ENCODE data around the gene EDN1.
"Not testable (repeated sequence)": the region's sequence is repeated elsewhere in the genome, so short reads cannot be mapped to it uniquely, and the experiment has no call there.

The EDN1 gene

GRCh38 chr6:12328701-12329100 is 38.5 kb downstream of the EDN1 start:
- DNase-seq = peak; percentile 52

- DNase-seq = no peak
Measured at GRCh38 chr6:12331474-12331873, 41.3 kb downstream of the EDN1 start.

GRCh38 chr6:12331951-12332749 is 42.0 kb downstream of the EDN1 start:
- no peak for DNase-seq

GRCh38 chr6:12332750-12333079 is 42.6 kb downstream of the EDN1 start:
- DNase-seq = not testable (repeated sequence)

GRCh38 chr6:12333128-12333527 is 43.0 kb downstream of the EDN1 start:
- no peak for DNase-seq

GRCh38 chr6:12334526-12335130 is 44.5 kb downstream of the EDN1 start:
- DNase-seq = no peak

GRCh38 chr6:12335131-12335527 is 45.0 kb downstream of the EDN1 start:
- DNase-seq = no peak

GRCh38 chr6:12335717-12336116 is 45.6 kb downstream of the EDN1 start:
- no peak for DNase-seq

- DNase-seq = no peak
Measured at GRCh38 chr6:12336121-12336971, 46.2 kb downstream of the EDN1 start.

GRCh38 chr6:12339022-12339421 is 48.9 kb downstream of the EDN1 start:
- DNase-seq = no peak

GRCh38 chr6:12339808-12340487 is 49.8 kb downstream of the EDN1 start:
- DNase-seq = no peak

GRCh38 chr6:12340488-12340818 is 50.3 kb downstream of the EDN1 start:
- no peak for DNase-seq

GRCh38 chr6:12342664-12343063 is 52.5 kb downstream of the EDN1 start:
- DNase-seq = no peak

GRCh38 chr6:12343122-12343439 is 52.9 kb downstream of the EDN1 start:
- no peak for DNase-seq

- DNase-seq = no peak
Measured at GRCh38 chr6:12343440-12344162, 53.4 kb downstream of the EDN1 start.

- no peak for DNase-seq
Measured at GRCh38 chr6:12344296-12344695, 54.1 kb downstream of the EDN1 start.

GRCh38 chr6:12344961-12345693 is 55.0 kb downstream of the EDN1 start:
- DNase-seq = no peak

GRCh38 chr6:12345694-12346058 is 55.5 kb downstream of the EDN1 start:
- DNase-seq = no peak

Data from NCI-H1105 treated with DMSO at 0.1 percent for 48 hours (cell line).